ENCODE measurements around the gene RINL.

DNA sequence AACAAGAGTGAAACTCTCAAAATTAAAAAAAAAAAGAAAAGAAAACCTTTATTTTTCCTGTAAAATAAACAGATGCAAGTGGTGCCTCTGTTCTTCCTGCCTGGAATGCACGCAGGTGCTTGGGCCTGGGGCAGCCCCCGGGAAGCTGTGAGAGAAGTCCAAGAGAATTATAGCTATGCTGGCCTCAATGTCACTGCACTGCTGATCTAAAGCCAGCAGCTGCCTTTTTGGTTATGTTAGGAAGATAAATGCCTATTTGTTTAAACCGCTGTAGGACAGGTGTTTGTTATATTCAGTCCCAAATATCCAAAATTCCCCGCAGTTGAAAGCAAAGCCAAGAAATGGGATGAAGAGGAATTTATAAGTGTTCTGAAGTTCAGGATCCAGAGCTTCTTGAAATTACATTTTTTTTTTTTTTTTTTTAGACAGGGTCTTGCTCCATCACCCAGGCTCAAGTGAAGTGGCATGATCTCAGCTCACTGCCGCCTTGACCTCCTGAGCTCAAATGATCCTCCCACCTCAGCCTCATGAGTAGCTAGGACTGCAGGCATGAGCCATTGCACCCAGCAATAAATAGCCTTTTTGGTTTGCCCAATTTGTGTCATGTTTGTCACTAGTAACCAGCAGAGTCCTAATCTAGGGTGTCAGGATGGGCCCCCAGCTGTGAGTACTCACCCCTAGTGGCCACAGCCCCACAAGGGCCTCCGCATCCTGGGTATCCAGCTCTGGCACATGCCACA lies 2.2 kb downstream of the RINL start:
- TF ChIP-seq, protein P1, sequence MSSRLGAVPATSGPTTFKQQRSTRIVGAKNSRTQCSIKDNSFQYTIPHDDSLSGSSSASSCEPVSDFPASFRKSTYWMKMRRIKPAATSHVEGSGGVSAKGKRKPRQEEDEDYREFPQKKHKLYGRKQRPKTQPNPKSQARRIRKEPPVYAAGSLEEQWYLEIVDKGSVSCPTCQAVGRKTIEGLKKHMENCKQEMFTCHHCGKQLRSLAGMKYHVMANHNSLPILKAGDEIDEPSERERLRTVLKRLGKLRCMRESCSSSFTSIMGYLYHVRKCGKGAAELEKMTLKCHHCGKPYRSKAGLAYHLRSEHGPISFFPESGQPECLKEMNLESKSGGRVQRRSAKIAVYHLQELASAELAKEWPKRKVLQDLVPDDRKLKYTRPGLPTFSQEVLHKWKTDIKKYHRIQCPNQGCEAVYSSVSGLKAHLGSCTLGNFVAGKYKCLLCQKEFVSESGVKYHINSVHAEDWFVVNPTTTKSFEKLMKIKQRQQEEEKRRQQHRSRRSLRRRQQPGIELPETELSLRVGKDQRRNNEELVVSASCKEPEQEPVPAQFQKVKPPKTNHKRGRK (CRISPR knock-in tag; IDR thresholded peaks at IDR 0.05; ENCODE audit: borderline replicate concordance), result no peak
- TF ChIP-seq GABPB1 (CRISPR knock-in tag; IDR thresholded peaks at IDR 0.05) (no peak), CTCF (IDR thresholded peaks at IDR 0.05) (no peak)
- TF ChIP-seq, protein P2, sequence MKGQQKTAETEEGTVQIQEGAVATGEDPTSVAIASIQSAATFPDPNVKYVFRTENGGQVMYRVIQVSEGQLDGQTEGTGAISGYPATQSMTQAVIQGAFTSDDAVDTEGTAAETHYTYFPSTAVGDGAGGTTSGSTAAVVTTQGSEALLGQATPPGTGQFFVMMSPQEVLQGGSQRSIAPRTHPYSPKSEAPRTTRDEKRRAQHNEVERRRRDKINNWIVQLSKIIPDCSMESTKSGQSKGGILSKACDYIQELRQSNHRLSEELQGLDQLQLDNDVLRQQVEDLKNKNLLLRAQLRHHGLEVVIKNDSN (CRISPR knock-in tag; IDR thresholded peaks at IDR 0.05), result no peak

Measured in WTC11 (cell line).